WTC11 (cell line): ENCODE measurements around the gene PODXL. TPM values are rescaled to one million over a fixed set of nuclear protein-coding genes. Genes with fewer than 3 reads are reported as not detected.
"Not testable (repeated sequence)": the region's sequence is repeated elsewhere in the genome, so short reads cannot be mapped to it uniquely, and the experiment has no call there.

Experiments
- ATAC-seq: fragments of 200-7000 bp; cut with Tn5 transposase; 2 replicates; pipeline ENCODE4 v1.10.0; 2021; ENCODE audit warnings: mild to moderate bottlenecking, moderate library complexity
- CTCF ChIA-PET: fragments of 300-600 bp; sonication (Branson Sonifier 250); formaldehyde crosslinking; loops from one replicate; lab custom pipeline; 2021; ENCODE audit warnings: antibody characterized with exemption; lab: Charles Lee
- POLR2A ChIA-PET: fragments of 350-600 bp; sonication (Branson Sonifier 250); formaldehyde crosslinking; loops from one replicate; lab custom pipeline; 2021; ENCODE audit warnings: antibody characterized with exemption; lab: Charles Lee
- DNase-seq: peaks from one replicate; pipeline ENCODE4 v3.0.0; 2021; ENCODE audit warnings: low spot score
- H3K27ac Mint-ChIP-seq: 2 replicates; pipeline ENCODE4 v1.8.0; 2021; ENCODE audit warnings: mixed read lengths
- H3K27me3 Mint-ChIP-seq: 2 replicates; pipeline ENCODE4 v1.8.0; 2021; ENCODE audit warnings: low read depth, mild to moderate bottlenecking, moderate library complexity, mixed read lengths
- H3K36me3 Mint-ChIP-seq: 2 replicates; pipeline ENCODE4 v1.8.0; 2021; ENCODE audit warnings: mixed read lengths
- H3K4me1 Mint-ChIP-seq: 2 replicates; pipeline ENCODE4 v1.8.0; 2022; ENCODE audit warnings: mixed read lengths
- H3K4me3 Mint-ChIP-seq: 2 replicates; pipeline ENCODE4 v1.8.0; 2021; ENCODE audit warnings: mild to moderate bottlenecking, moderate library complexity, mixed read lengths
- H3K9me3 Mint-ChIP-seq: 2 replicates; pipeline ENCODE4 v1.8.0; 2021; ENCODE audit warnings: mixed read lengths
- ARID4B ChIP-seq: sonication (generic); formaldehyde crosslinking; IDR thresholded peaks from 2 replicates; pipeline ENCODE4 v1.8.0; 2023; ENCODE audit warnings: missing genetic modification reagents, mild to moderate bottlenecking, borderline replicate concordance
- CBFB ChIP-seq: sonication (generic); formaldehyde crosslinking; IDR thresholded peaks from 2 replicates; pipeline ENCODE4 v1.8.1; 2022; ENCODE audit warnings: mild to moderate bottlenecking, low read depth, missing genetic modification reagents
- FOXK1 ChIP-seq: sonication (generic); formaldehyde crosslinking; IDR thresholded peaks from 2 replicates; pipeline ENCODE4 v1.8.0; 2022; ENCODE audit warnings: mild to moderate bottlenecking, moderate library complexity, missing genetic modification reagents
- FOXP4 ChIP-seq: sonication (generic); formaldehyde crosslinking; IDR thresholded peaks from 2 replicates; pipeline ENCODE4 v1.8.0; 2022; ENCODE audit warnings: mild to moderate bottlenecking, missing genetic modification reagents
- GRHL2 ChIP-seq: fragments of 250-450 bp; sonication (Bioruptor Pico); IDR thresholded peaks from 2 replicates; pipeline ENCODE4 v1.8.0; 2022; ENCODE audit warnings: mild to moderate bottlenecking, moderate library complexity; ENCODE audit not compliant: insufficient replicate concordance, severe bottlenecking
- KAT7 ChIP-seq: sonication (generic); formaldehyde crosslinking; IDR thresholded peaks from 2 replicates; pipeline ENCODE4 v1.8.1; 2023; ENCODE audit warnings: missing genetic modification reagents, mild to moderate bottlenecking, borderline replicate concordance
- SMAD3 ChIP-seq: sonication (generic); formaldehyde crosslinking; IDR thresholded peaks from 2 replicates; pipeline ENCODE4 v1.8.0; 2022; ENCODE audit warnings: missing genetic modification reagents, mild to moderate bottlenecking, borderline replicate concordance
- SMAD4 ChIP-seq: sonication (generic); formaldehyde crosslinking; IDR thresholded peaks from 2 replicates; pipeline ENCODE4 v1.8.0; 2022; ENCODE audit warnings: mild to moderate bottlenecking, missing genetic modification reagents
- SOX15 ChIP-seq: fragments of 250-450 bp; sonication (Bioruptor Pico); IDR thresholded peaks from 2 replicates; pipeline ENCODE4 v1.9.0; 2021; ENCODE audit warnings: mild to moderate bottlenecking
- TEAD4 ChIP-seq: sonication (generic); formaldehyde crosslinking; IDR thresholded peaks from 2 replicates; pipeline ENCODE4 v1.8.0; 2022; ENCODE audit warnings: mild to moderate bottlenecking, missing genetic modification reagents
- ZNF121 ChIP-seq: sonication (generic); formaldehyde crosslinking; IDR thresholded peaks from 2 replicates; pipeline ENCODE4 v1.8.0; 2023; ENCODE audit warnings: missing genetic modification reagents
- ZNF219 ChIP-seq: sonication (generic); formaldehyde crosslinking; IDR thresholded peaks from 2 replicates; pipeline ENCODE4 v1.8.0; 2023; ENCODE audit warnings: missing genetic modification reagents, mild to moderate bottlenecking, borderline replicate concordance
- ZNF263 ChIP-seq: sonication (generic); formaldehyde crosslinking; IDR thresholded peaks from 2 replicates; pipeline ENCODE4 v1.8.1; 2022; ENCODE audit warnings: low read depth, mild to moderate bottlenecking, moderate library complexity, missing genetic modification reagents
- ZNF512 ChIP-seq: sonication (generic); formaldehyde crosslinking; IDR thresholded peaks from 2 replicates; pipeline ENCODE4 v1.8.1; 2022; ENCODE audit warnings: missing genetic modification reagents, borderline replicate concordance
- ZNF532 ChIP-seq: fragments of 250-450 bp; sonication (Bioruptor Pico); IDR thresholded peaks from 2 replicates; pipeline ENCODE4 v1.9.0; 2021; ENCODE audit warnings: mild to moderate bottlenecking, borderline replicate concordance
- total RNA-seq: library from RNA; stranded (reverse); gene quantifications from 3 replicates; pipeline ENCODE4 v1.2.3, GENCODE V29; 2021
- TF ChIP-seq, protein P1 (sequence below): sonication (generic); formaldehyde crosslinking; IDR thresholded peaks from 2 replicates; pipeline ENCODE4 v1.8.0; 2023; ENCODE audit warnings: missing genetic modification reagents

Gene PODXL
- total RNA-seq, 1 experiment from 2014 or later = 483 TPM

- DNase-seq, H3K9me3 Mint-ChIP-seq, H3K4me3 Mint-ChIP-seq, H3K27me3 Mint-ChIP-seq: not testable (repeated sequence)
- 0 out of 2 replicates have a peak, but pooled peaks have one; percentile 17 for TF ChIP-seq ZNF121
- TF ChIP-seq, all 79 proteins: peak for 1; not testable (repeated sequence) for 78
- ATAC-seq, CTCF ChIA-PET, POLR2A ChIA-PET, H3K4me1 Mint-ChIP-seq, H3K27ac Mint-ChIP-seq: not testable (repeated sequence)
- peaks cover 33% of the 10 kb centered on the region for H3K36me3 Mint-ChIP-seq
Observed at GRCh38 chr7:131462715-131463114, 93.7 kb downstream of the PODXL start.

DNA sequence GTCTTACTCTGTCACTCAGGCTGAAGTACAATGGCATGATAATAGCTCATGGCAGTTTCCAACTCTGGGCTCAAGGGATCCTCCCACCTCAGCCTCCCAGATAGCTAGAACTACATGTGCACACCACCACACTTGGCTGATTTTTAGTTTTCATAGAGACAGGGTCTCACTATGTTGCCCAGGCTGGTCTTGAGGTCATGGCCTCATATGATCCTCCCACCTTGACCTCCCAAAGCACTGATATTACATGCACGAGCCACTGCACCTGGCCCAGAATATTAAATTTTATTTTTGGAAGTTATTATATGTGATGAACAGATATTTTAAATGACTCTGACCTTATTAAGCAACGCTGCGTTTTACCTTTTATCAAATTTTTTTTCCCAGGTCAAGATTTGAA, 94.4 kb downstream of the PODXL start:
- H3K27me3 Mint-ChIP-seq = no peaks in the 10 kb centered on the region
- no peaks in the 10 kb centered on the region for H3K9me3 Mint-ChIP-seq
- DNase-seq = no peak
- CTCF ChIA-PET = no interaction called here
- peaks cover 29% of the 10 kb centered on the region for H3K36me3 Mint-ChIP-seq
- ATAC-seq = no peak
- no peaks in the 10 kb centered on the region for H3K4me1 Mint-ChIP-seq
- POLR2A ChIA-PET = interaction anchor here (0.5 kb wide), 1 partner anchor 215 kb away, joined by 3 read pairs; no protein-coding TSS in a partner anchor
- no peak overlapping the region for H3K4me3 Mint-ChIP-seq
- TF ChIP-seq ZNF263 (CRISPR knock-in tag) (no peak), ZNF121 (peak; percentile 61; the same call in 1 of the 2 replicates)
- H3K27ac Mint-ChIP-seq = no peak overlapping the region

DNA sequence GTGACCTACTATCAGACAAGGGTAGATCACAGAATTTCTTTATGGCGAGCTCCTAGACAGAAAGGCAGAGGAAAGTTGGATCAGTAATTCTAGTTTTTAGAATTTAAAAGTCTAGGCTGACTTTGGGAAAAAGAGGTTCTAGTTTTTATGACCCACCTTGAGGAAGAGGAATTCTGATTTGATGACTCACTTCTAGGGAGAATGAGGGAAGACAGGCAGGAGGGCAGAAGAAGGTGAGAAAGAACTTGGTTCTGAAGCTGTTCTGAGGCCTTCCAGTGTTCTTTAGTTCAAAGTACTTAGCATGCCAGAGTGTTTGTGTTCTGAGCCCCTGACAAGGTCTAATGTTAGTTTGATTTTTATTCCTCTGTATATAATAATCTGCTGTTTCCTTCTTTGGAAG, 97.2 kb downstream of the PODXL start:
- ATAC-seq (no peak), DNase-seq (no peak)
- H3K4me1 Mint-ChIP-seq = no peaks in the 10 kb centered on the region
- H3K27me3 Mint-ChIP-seq = no peaks in the 10 kb centered on the region
- ChIA-PET CTCF (no interaction called here), POLR2A (no interaction called here)
- H3K36me3 Mint-ChIP-seq = peaks cover 11% of the 10 kb centered on the region; the same call in 1 of the 2 replicates
- H3K27ac Mint-ChIP-seq = peak overlapping the region; percentile 19; the same call in 1 of the 2 replicates
- no peaks in the 10 kb centered on the region for H3K9me3 Mint-ChIP-seq
- TF ChIP-seq TEAD4 (CRISPR knock-in tag) (no peak), SOX15 (CRISPR knock-in tag) (no peak), ZNF219 (CRISPR knock-in tag) (no peak), GRHL2 (CRISPR knock-in tag) (no peak)
- no peak overlapping the region for H3K4me3 Mint-ChIP-seq

- ATAC-seq (no peak), DNase-seq (no peak)
- ChIA-PET POLR2A (no interaction called here), CTCF (no interaction called here)
- H3K27ac Mint-ChIP-seq = no peak overlapping the region; the same call in 1 of the 2 replicates
- H3K9me3 Mint-ChIP-seq = no peaks in the 10 kb centered on the region
- H3K4me3 Mint-ChIP-seq = no peak overlapping the region
- no peaks in the 10 kb centered on the region for H3K27me3 Mint-ChIP-seq
- H3K4me1 Mint-ChIP-seq = no peaks in the 10 kb centered on the region
- H3K36me3 Mint-ChIP-seq = no peaks in the 10 kb centered on the region
- TF ChIP-seq ZNF512 (CRISPR knock-in tag) = no peak
- TF ChIP-seq SMAD4 (CRISPR knock-in tag) = no peak
- TF ChIP-seq SMAD3 (CRISPR knock-in tag) = no peak
- TF ChIP-seq FOXK1 = no peak
- TF ChIP-seq, protein P1, sequence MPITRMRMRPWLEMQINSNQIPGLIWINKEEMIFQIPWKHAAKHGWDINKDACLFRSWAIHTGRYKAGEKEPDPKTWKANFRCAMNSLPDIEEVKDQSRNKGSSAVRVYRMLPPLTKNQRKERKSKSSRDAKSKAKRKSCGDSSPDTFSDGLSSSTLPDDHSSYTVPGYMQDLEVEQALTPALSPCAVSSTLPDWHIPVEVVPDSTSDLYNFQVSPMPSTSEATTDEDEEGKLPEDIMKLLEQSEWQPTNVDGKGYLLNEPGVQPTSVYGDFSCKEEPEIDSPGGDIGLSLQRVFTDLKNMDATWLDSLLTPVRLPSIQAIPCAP (CRISPR knock-in tag) = no peak
- no peak for TF ChIP-seq CBFB
- TF ChIP-seq ARID4B (CRISPR knock-in tag) = no peak
- no peak for TF ChIP-seq KAT7
- no peak for TF ChIP-seq ZNF532 (CRISPR knock-in tag)
- TF ChIP-seq FOXP4 (CRISPR knock-in tag) = no peak
Observed at GRCh38 chr7:131456338-131456737, 100.1 kb downstream of the PODXL start.
